Thyroid gland (tissue), 4 donors: Measurements from ENCODE around the gene GALNT15. TPM values are rescaled to one million over a fixed set of nuclear protein-coding genes. Genes with fewer than 3 reads are reported as not detected.

ENCODE experiments used
- DNase-seq, 2 donors: peaks; one replicate each; pipeline ENCODE4 v3.0.0-alpha.2; 2019
- H3K27ac ChIP-seq, 3 donors: fragments of 200-600 bp; sonication (generic); 1 replicate in 2 of 3; 2 replicates in 1 of 3; pipeline ENCODE4 v1.5.1; 2016 to 2019; ENCODE audit warnings: mild to moderate bottlenecking in 1 of 3, moderate library complexity in 1 of 3
- H3K27me3 ChIP-seq: fragments of 200-600 bp; sonication (generic); one replicate; pipeline ENCODE4 v1.5.1; 2019
- H3K36me3 ChIP-seq, 2 donors: fragments of 200-600 bp; sonication (generic); one replicate each; pipeline ENCODE4 v1.5.1; 2016 to 2019
- H3K4me1 ChIP-seq, 2 donors: fragments of 200-600 bp; sonication (generic); one replicate each; pipeline ENCODE4 v1.5.1; 2017 to 2019
- H3K4me3 ChIP-seq, 3 donors: fragments of 200-600 bp; sonication (generic); replicated peaks in 1 of 3; 1 replicate in 2 of 3; 2 replicates in 1 of 3; pipeline ENCODE4 v1.5.1; 2016; ENCODE audit warnings: mild to moderate bottlenecking in 1 of 3
- H3K9me3 ChIP-seq: fragments of 200-600 bp; sonication (generic); one replicate; pipeline ENCODE4 v1.5.1; 2017
- CTCF ChIP-seq, 6 experiments: fragments of 200-600 bp in 3 of 6; fragments of 450-650 bp in 3 of 6; sonication (generic) in 3 of 6; IDR thresholded peaks; one replicate each; pipeline ENCODE4 v1.5.1; 2016 to 2019; ENCODE audit warnings: antibody characterized with exemption in 6 of 6, mild to moderate bottlenecking in 2 of 6, inconsistent platforms in 1 of 6, moderate library complexity in 1 of 6
- POLR2A ChIP-seq, 2 donors: fragments of 450-650 bp; IDR thresholded peaks; one replicate each; pipeline ENCODE4 v1.6.1; 2017; ENCODE audit warnings: antibody characterized with exemption in 2 of 2, mild to moderate bottlenecking in 2 of 2, moderate library complexity in 1 of 2
- WGBS, 2 donors: methylation state at CpG; one replicate each; pipeline ENCODE4 v1.1.5; 2017; 5-methylcytosine and 5-hydroxymethylcytosine counted together
- intact Hi-C: fragments of 100-400 bp; cut with DNase I; formaldehyde crosslinking; loops from one replicate; pipeline ENCODE4 v1.15.1; 2023
- total RNA-seq, 4 donors: library from RNA; depleted of rRNA; stranded (reverse); fragments of >200 nt; gene quantifications; one replicate each; pipeline ENCODE4 v1.2.3, GENCODE V29; 2016

GALNT15 gene
- total RNA-seq, 4 donors from 2014 or later: 21.3 to 226 (median 49.4) TPM

- H3K36me3 ChIP-seq: peaks cover 0 to 14% of the 10 kb centered on the region in 2 donors
- 55 to 78% methylated on average over 17 of the region's 17 CpGs for WGBS, 2 donors
- peak; percentile 9 to 38 for DNase-seq
- H3K9me3 ChIP-seq: no peaks in the 10 kb centered on the region
- no peak overlapping the region for H3K4me3 ChIP-seq
- H3K27me3 ChIP-seq: no peaks in the 10 kb centered on the region
- no peaks in the 10 kb centered on the region for H3K4me1 ChIP-seq
- intact Hi-C loops: no loop called here
- H3K27ac ChIP-seq: no peak overlapping the region
- TF ChIP-seq POLR2A (IDR thresholded peaks at IDR 0.05) (no peak), CTCF (IDR thresholded peaks at IDR 0.05) (no peak)
Observed at GRCh38 chr3:16216373-16216935, 42.0 kb downstream of the GALNT15 start.

GRCh38 chr3:16219777-16220176 is 45.3 kb downstream of the GALNT15 start:
- H3K27me3 ChIP-seq: no peaks in the 10 kb centered on the region
- DNase-seq: no peak
- H3K4me1 ChIP-seq: no peaks in the 10 kb centered on the region
- intact Hi-C loops: no loop called here
- TF ChIP-seq POLR2A (IDR thresholded peaks at IDR 0.05) (no peak), CTCF (IDR thresholded peaks at IDR 0.05) (no peak)
- H3K27ac ChIP-seq: no peak overlapping the region
- H3K4me3 ChIP-seq: no peak overlapping the region
- H3K9me3 ChIP-seq: no peaks in the 10 kb centered on the region
- H3K36me3 ChIP-seq: peaks cover 0 to 14% of the 10 kb centered on the region in 2 donors
- 100% methylated on average over 2 to 3 of the region's 3 CpGs for WGBS, 2 donors

- Histone ChIP-seq H3K27me3 (no peaks in the 10 kb centered on the region), H3K4me3 (no peak overlapping the region), H3K36me3 (peaks cover 0 to 14% of the 10 kb centered on the region in 2 donors), H3K9me3 (no peaks in the 10 kb centered on the region), H3K4me1 (no peaks in the 10 kb centered on the region), H3K27ac (no peak overlapping the region)
- TF ChIP-seq CTCF (IDR thresholded peaks at IDR 0.05) (no peak), POLR2A (IDR thresholded peaks at IDR 0.05) (no peak)
- intact Hi-C loops: no loop called here
- 49 to 79% methylated on average over 3 of the region's 3 CpGs for WGBS, 2 donors
- no peak for DNase-seq
Observed at GRCh38 chr3:16221990-16222389, 47.5 kb downstream of the GALNT15 start.

- intact Hi-C loops: no loop called here
- Histone ChIP-seq H3K36me3 (peaks cover 0 to 14% of the 10 kb centered on the region in 2 donors), H3K4me3 (no peak overlapping the region), H3K27ac (no peak overlapping the region), H3K9me3 (no peaks in the 10 kb centered on the region), H3K27me3 (no peaks in the 10 kb centered on the region), H3K4me1 (no peaks in the 10 kb centered on the region)
- TF ChIP-seq POLR2A (IDR thresholded peaks at IDR 0.05): no peak
- no peak for TF ChIP-seq CTCF (IDR thresholded peaks at IDR 0.05)
- 94 to 100% methylated on average over 2 of the region's 2 CpGs for WGBS, 2 donors
- no peak for DNase-seq
Observed at GRCh38 chr3:16222547-16222946, 48.1 kb downstream of the GALNT15 start.

- no peak overlapping the region for H3K27ac ChIP-seq
- no peaks in the 10 kb centered on the region for H3K9me3 ChIP-seq
- TF ChIP-seq CTCF (IDR thresholded peaks at IDR 0.05) (no peak), POLR2A (IDR thresholded peaks at IDR 0.05) (no peak)
- H3K36me3 ChIP-seq: peaks cover 0 to 11% of the 10 kb centered on the region in 2 donors
- intact Hi-C loops: no loop called here
- no peak overlapping the region for H3K4me3 ChIP-seq
- no peak for DNase-seq
- WGBS, 2 donors: 58 to 89% methylated on average over 2 of the region's 2 CpGs
- no peaks in the 10 kb centered on the region for H3K4me1 ChIP-seq
- no peaks in the 10 kb centered on the region for H3K27me3 ChIP-seq
Observed at GRCh38 chr3:16224325-16224724, 49.8 kb downstream of the GALNT15 start.
